ENCODE results near the gene SCUBE1.

SCUBE1 gene

DNA sequence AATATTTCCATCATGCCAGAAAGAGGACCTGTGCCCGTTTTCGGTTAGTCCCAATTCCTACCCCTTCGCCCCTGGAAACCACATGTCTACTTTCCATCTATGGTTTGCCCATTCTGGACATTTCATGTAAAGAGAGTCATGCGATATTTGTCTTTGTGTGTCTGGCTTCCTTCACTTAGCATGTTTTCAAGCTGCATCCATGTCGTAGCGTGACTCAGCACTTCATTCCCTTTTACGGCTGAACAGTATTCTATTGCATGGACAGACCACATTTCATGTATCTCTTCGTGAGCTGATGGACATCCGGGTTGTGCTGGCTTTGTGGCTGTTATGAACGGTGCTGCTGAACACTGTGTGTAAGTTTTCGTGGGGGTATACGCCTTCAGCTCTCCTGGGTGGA lies 43.4 kb downstream of the SCUBE1 start:
- H3K9ac ChIP-seq, result no peak overlapping the region
- no peaks in the 10 kb centered on the region for H3K36me3 ChIP-seq (ENCODE audit: control insufficient read depth, insufficient read depth, low read length)
- TF ChIP-seq CTCF (IDR thresholded peaks at IDR 0.05), result no peak
- H3K4me3 ChIP-seq (ENCODE audit: low read depth, low read length), result no peak overlapping the region
- no peak overlapping the region for H3K27ac ChIP-seq
- H3K9me3 ChIP-seq (ENCODE audit: control insufficient read depth, low read length), result no peaks in the 10 kb centered on the region
- no peak overlapping the region for H2AFZ ChIP-seq
- H3K4me1 ChIP-seq, result no peaks in the 10 kb centered on the region
- no peak overlapping the region for H3K4me2 ChIP-seq (ENCODE audit: low read length)
- no peaks in the 10 kb centered on the region for H3K27me3 ChIP-seq (ENCODE audit: control insufficient read depth, insufficient read depth, low read length)
- no peaks in the 10 kb centered on the region for H3K79me2 ChIP-seq

DNA sequence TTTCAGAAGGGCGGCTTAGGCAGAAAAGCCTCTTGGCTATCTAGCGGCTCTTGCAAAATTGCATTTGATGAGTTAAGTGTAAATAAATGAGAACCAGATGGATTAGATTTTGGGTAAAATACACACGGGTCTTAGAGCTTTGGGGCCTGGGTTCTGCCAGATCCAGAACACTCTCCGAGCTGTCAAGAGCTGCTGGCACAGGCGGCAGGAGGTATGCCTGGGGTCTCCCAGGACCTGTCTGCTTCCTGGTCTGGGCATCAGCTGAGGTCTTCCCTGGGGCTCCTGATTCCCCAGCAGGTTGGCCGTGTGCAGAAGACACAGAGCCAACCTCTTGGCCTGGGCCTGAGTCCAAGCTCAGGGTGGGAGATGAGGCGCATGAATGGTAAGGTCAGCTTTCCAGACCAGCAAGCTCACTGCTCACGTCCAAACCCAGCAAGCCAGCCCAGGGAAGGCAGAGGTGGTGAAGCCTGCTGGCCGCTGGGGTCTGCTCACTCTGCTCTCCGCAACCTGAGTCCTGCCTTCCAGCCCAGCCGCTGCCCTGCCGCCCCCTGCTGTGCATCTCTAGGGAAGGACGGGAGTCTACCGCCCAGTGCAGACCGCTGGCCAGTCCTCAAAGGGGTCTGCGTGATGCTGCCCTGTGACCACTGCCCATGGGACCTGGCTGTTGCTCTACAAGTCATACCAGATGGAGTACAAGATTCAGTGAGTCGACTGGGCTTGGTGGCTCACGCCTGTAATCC lies 44.9 kb downstream of the SCUBE1 start:
- Histone ChIP-seq H3K4me1 (no peaks in the 10 kb centered on the region), H3K9ac (no peak overlapping the region), H3K27me3 (ENCODE audit: control insufficient read depth, insufficient read depth, low read length) (no peaks in the 10 kb centered on the region), H2AFZ (no peak overlapping the region), H3K4me2 (ENCODE audit: low read length) (no peak overlapping the region), H3K4me3 (ENCODE audit: low read depth, low read length) (no peak overlapping the region), H3K9me3 (ENCODE audit: control insufficient read depth, low read length) (no peaks in the 10 kb centered on the region), H3K36me3 (ENCODE audit: control insufficient read depth, insufficient read depth, low read length) (no peaks in the 10 kb centered on the region), H3K27ac (no peak overlapping the region), H3K79me2 (no peaks in the 10 kb centered on the region)
- no peak for TF ChIP-seq CTCF (IDR thresholded peaks at IDR 0.05)

GRCh38 chr22:43297270-43298061 lies 45.7 kb downstream of the SCUBE1 start:
- no peak overlapping the region for H2AFZ ChIP-seq
- no peak for TF ChIP-seq CTCF (IDR thresholded peaks at IDR 0.05)
- H3K4me2 ChIP-seq (ENCODE audit: low read length), result no peak overlapping the region
- H3K27ac ChIP-seq, result no peak overlapping the region
- H3K4me3 ChIP-seq (ENCODE audit: low read depth, low read length), result no peak overlapping the region
- H3K27me3 ChIP-seq (ENCODE audit: control insufficient read depth, insufficient read depth, low read length), result no peaks in the 10 kb centered on the region
- H3K9me3 ChIP-seq (ENCODE audit: control insufficient read depth, low read length), result no peaks in the 10 kb centered on the region
- no peaks in the 10 kb centered on the region for H3K36me3 ChIP-seq (ENCODE audit: control insufficient read depth, insufficient read depth, low read length)
- no peak overlapping the region for H3K9ac ChIP-seq
- H3K4me1 ChIP-seq, result no peaks in the 10 kb centered on the region
- H3K79me2 ChIP-seq, result no peaks in the 10 kb centered on the region

DNA sequence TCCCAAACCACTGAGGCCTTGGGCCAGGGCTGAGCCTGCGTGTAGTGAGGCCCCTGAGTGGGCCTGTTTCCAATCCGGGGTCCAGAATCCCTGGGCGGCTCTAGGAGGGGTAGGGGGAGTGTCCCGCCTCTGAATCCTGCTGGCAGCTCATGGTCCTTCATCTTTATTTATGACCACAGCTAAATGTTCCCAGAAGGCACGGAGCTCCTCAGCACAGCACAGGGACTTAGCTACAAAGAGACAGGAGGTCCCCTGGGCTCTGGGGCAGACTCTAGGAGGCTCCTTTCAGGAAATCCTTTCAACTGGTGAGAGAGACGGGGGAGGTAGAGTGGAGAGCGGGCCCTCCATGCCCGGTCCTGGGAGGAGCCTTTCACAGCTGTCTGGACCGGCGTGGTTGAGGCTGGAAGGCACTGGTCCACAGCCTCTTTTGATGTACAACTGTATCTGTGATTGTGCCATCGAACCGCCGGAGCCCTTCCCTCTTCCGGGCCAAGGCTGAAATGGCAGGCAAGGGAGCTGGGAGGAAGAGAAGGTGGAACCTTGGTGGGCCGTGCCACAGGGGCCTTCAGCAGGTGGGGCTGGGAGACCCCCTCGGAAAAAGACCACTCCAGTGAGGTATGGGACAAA lies 46.8 kb downstream of the SCUBE1 start:
- H3K4me1 ChIP-seq, result no peaks in the 10 kb centered on the region

More for the DNA sequence above, 46.8 kb downstream of the SCUBE1 start:
- Histone ChIP-seq H3K9me3 (ENCODE audit: control insufficient read depth, low read length) (no peaks in the 10 kb centered on the region), H3K9ac (no peak overlapping the region), H2AFZ (no peak overlapping the region), H3K27me3 (ENCODE audit: control insufficient read depth, insufficient read depth, low read length) (no peaks in the 10 kb centered on the region), H3K79me2 (no peaks in the 10 kb centered on the region), H3K27ac (no peak overlapping the region), H3K4me2 (ENCODE audit: low read length) (no peak overlapping the region), H3K36me3 (ENCODE audit: control insufficient read depth, insufficient read depth, low read length) (no peaks in the 10 kb centered on the region), H3K4me3 (ENCODE audit: low read depth, low read length) (no peak overlapping the region)
- no peak for TF ChIP-seq CTCF (IDR thresholded peaks at IDR 0.05)
